Measurements from ENCODE around the gene SLC35B4. TPM values are rescaled to one million over a fixed set of nuclear protein-coding genes. Genes with fewer than 3 reads are reported as not detected.

Gene SLC35B4
- total RNA-seq = 1 to 10 TPM; 6.2 to 7.5 TPM

GRCh38 chr7:134316539-134317344 lies at the start of gene SLC35B4:
Gene SLC35B4 (minus strand): TSS chr7:134316930. CDS start chr7:134316751, 179 bp downstream.
- peak; percentile 18 for TF ChIP-seq CTCF (IDR thresholded peaks at IDR 0.05)
- peak within 1 kb of the TSS; percentile 74 for H3K27ac ChIP-seq
- intact Hi-C loops (cut with DNase I) = no loop called here

GRCh38 chr7:134366481-134366880 lies 49.8 kb upstream of the SLC35B4 start:
- no peak overlapping the region for H3K27ac ChIP-seq
- no peak for TF ChIP-seq CTCF (IDR thresholded peaks at IDR 0.05)
- H3K9me3 ChIP-seq = no peaks in the 10 kb centered on the region
- intact Hi-C loops (cut with DNase I) = no loop called here
- H3K4me1 ChIP-seq = no peaks in the 10 kb centered on the region
- no peak overlapping the region for H3K9ac ChIP-seq (ENCODE audit: low read depth in 2 of 2, low read length in 2 of 2)
- DNase-seq = no peak
- no peaks in the 10 kb centered on the region for H3K36me3 ChIP-seq
- no peak overlapping the region for H3K4me3 ChIP-seq
- no peaks in the 10 kb centered on the region for H3K27me3 ChIP-seq

More at GRCh38 chr7:134316539-134317344, at the start of gene SLC35B4:
- Histone ChIP-seq H3K9ac (ENCODE audit: low read depth in 2 of 2, low read length in 2 of 2) (peak within 1 kb of the TSS; percentile 67 to 89), H3K36me3 (no peaks in the 10 kb centered on the region), H3K9me3 (no peaks in the 10 kb centered on the region), H3K27me3 (no peaks in the 10 kb centered on the region), H3K4me3 (peak within 1 kb of the TSS; percentile 92), H3K4me1 (no peaks in the 10 kb centered on the region)
- peak; percentile 98 for DNase-seq

- no peak overlapping the region for H3K27ac ChIP-seq
- H3K27me3 ChIP-seq = no peaks in the 10 kb centered on the region
- DNase-seq = no peak
- TF ChIP-seq CTCF (IDR thresholded peaks at IDR 0.05) = no peak
- no peak overlapping the region for H3K9ac ChIP-seq (ENCODE audit: low read depth in 2 of 2, low read length in 2 of 2)
- no peaks in the 10 kb centered on the region for H3K9me3 ChIP-seq
- no peaks in the 10 kb centered on the region for H3K36me3 ChIP-seq
- H3K4me3 ChIP-seq = no peak overlapping the region
- no peaks in the 10 kb centered on the region for H3K4me1 ChIP-seq
- intact Hi-C loops (cut with DNase I) = no loop called here
These were observed 48.8 kb upstream of the SLC35B4 start for GRCh38 chr7:134365341-134366054.

- no peak overlapping the region for H3K27ac ChIP-seq
- DNase-seq = no peak
- H3K27me3 ChIP-seq = no peaks in the 10 kb centered on the region
- intact Hi-C loops (cut with DNase I) = no loop called here
- no peaks in the 10 kb centered on the region for H3K36me3 ChIP-seq
- no peak overlapping the region for H3K4me3 ChIP-seq
- H3K4me1 ChIP-seq = no peaks in the 10 kb centered on the region
- H3K9ac ChIP-seq (ENCODE audit: low read depth in 2 of 2, low read length in 2 of 2) = no peak overlapping the region
- no peaks in the 10 kb centered on the region for H3K9me3 ChIP-seq
- TF ChIP-seq CTCF (IDR thresholded peaks at IDR 0.05) = no peak
These were observed 47.9 kb upstream of the SLC35B4 start for GRCh38 chr7:134364619-134365037.

GRCh38 chr7:134362587-134363483 lies 46.1 kb upstream of the SLC35B4 start:
- Histone ChIP-seq H3K27me3 (no peaks in the 10 kb centered on the region), H3K36me3 (no peaks in the 10 kb centered on the region), H3K9ac (ENCODE audit: low read depth in 2 of 2, low read length in 2 of 2) (no peak overlapping the region), H3K4me3 (no peak overlapping the region), H3K4me1 (no peaks in the 10 kb centered on the region), H3K27ac (no peak overlapping the region), H3K9me3 (no peaks in the 10 kb centered on the region)
- intact Hi-C loops (cut with DNase I) = no loop called here
- no peak for DNase-seq
- TF ChIP-seq CTCF (IDR thresholded peaks at IDR 0.05) = no peak
